ENCODE measurements around the gene SNX32.

DNA sequence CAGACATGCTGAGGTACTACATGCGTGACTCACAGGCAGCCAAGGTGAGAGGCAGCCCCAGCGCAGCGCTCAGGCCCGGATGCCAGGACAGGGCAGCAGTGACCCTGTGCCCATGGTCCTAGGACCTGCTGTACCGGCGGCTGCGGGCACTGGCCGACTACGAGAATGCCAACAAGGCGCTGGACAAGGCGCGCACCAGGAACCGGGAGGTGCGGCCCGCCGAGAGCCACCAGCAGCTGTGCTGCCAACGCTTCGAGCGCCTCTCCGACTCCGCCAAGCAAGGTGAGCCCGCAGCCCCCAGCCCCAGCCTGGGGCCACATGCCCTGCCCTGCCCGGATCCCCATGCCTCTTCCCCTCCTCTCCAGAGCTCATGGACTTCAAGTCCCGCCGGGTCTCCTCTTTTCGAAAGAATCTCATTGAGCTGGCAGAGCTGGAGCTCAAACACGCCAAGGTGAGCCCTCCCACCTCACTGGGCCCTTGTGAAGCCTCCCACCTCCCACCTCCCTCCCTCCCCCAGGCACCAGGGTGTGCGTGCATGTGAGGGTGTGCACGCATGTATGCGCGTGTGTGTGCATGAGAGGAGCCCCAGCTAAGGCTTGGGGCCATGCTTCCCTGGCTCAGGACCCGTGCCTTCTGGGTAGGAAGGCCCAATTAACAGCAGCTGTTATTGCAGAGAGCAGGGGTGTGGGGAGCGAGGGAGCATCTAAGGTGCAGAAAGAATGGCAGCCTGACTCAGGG, 18.9 kb downstream of the SNX32 start:
- TF ChIP-seq, protein P1, sequence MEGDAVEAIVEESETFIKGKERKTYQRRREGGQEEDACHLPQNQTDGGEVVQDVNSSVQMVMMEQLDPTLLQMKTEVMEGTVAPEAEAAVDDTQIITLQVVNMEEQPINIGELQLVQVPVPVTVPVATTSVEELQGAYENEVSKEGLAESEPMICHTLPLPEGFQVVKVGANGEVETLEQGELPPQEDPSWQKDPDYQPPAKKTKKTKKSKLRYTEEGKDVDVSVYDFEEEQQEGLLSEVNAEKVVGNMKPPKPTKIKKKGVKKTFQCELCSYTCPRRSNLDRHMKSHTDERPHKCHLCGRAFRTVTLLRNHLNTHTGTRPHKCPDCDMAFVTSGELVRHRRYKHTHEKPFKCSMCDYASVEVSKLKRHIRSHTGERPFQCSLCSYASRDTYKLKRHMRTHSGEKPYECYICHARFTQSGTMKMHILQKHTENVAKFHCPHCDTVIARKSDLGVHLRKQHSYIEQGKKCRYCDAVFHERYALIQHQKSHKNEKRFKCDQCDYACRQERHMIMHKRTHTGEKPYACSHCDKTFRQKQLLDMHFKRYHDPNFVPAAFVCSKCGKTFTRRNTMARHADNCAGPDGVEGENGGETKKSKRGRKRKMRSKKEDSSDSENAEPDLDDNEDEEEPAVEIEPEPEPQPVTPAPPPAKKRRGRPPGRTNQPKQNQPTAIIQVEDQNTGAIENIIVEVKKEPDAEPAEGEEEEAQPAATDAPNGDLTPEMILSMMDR (IDR thresholded peaks at IDR 0.05) = no peak
- TF ChIP-seq POLR2AphosphoS5 (IDR thresholded peaks at IDR 0.05) (no peak), POLR2A (IDR thresholded peaks at IDR 0.05) (no peak)
